K562 (cell line): ENCODE measurements around the gene TMCC2. TPM values are rescaled to one million over a fixed set of nuclear protein-coding genes. Genes with fewer than 3 reads are reported as not detected.

ENCODE experiments used
- ARNT ChIP-seq, 2 experiments: fragments of 450-650 bp; IDR thresholded peaks; 2 replicates each; pipeline ENCODE4 v1.6.1; 2016; ENCODE audit warnings: mild to moderate bottlenecking in 1 of 2
- EP400 ChIP-seq: fragments of 450-650 bp; IDR thresholded peaks from 2 replicates; pipeline ENCODE4 v1.6.1; 2017; ENCODE audit warnings: antibody characterized with exemption, mild to moderate bottlenecking, moderate library complexity
- IRF2 ChIP-seq: sonication (generic); formaldehyde crosslinking; IDR thresholded peaks from 2 replicates; pipeline ENCODE4 v1.8.1; 2022; ENCODE audit warnings: mild to moderate bottlenecking, missing genetic modification reagents
- KHSRP ChIP-seq: fragments of 450-650 bp; IDR thresholded peaks from 2 replicates; pipeline ENCODE4 v1.6.1; 2017
- MAFG ChIP-seq: fragments of 450-650 bp; conservative IDR thresholded peaks from 2 replicates; pipeline ENCODE4 v1.6.1; 2016; ENCODE audit warnings: missing genetic modification characterization, missing compliant biosample characterization
- MCM2 ChIP-seq: fragments of 450-650 bp; IDR thresholded peaks from 2 replicates; pipeline ENCODE4 v1.6.1; 2017; ENCODE audit warnings: low read depth, mild to moderate bottlenecking
- MEF2D ChIP-seq: conservative IDR thresholded peaks from 2 replicates; pipeline ENCODE4 v1.6.1; 2016; ENCODE audit warnings: low read depth, missing genetic modification characterization, missing compliant biosample characterization
- NCOA2 ChIP-seq, 2 experiments: fragments of 450-650 bp; IDR thresholded peaks; 2 replicates each; pipeline ENCODE4 v1.6.1; 2018; ENCODE audit warnings: mild to moderate bottlenecking in 2 of 2, moderate library complexity in 1 of 2; ENCODE audit not compliant: partially characterized antibody in 2 of 2
- NFATC3 ChIP-seq: fragments of 450-650 bp; IDR thresholded peaks from 2 replicates; pipeline ENCODE4 v1.6.1; 2017; ENCODE audit warnings: mild to moderate bottlenecking
- POLR2G ChIP-seq: fragments of 200-400 bp; formaldehyde crosslinking; IDR thresholded peaks from 2 replicates; pipeline ENCODE4 v1.6.1; 2017; ENCODE audit warnings: low read depth, mild to moderate bottlenecking, antibody characterized with exemption, low read length, moderate library complexity
- PRMT5 ChIP-seq: sonication (generic); formaldehyde crosslinking; IDR thresholded peaks from 2 replicates; pipeline ENCODE4 v1.5.0; 2020; ENCODE audit warnings: missing genetic modification reagents
- RAD51 ChIP-seq: fragments of 450-650 bp; IDR thresholded peaks from 2 replicates; pipeline ENCODE4 v1.7.1; 2016; ENCODE audit warnings: low read depth, mild to moderate bottlenecking, borderline replicate concordance
- RBM15 ChIP-seq: fragments of 200-400 bp; formaldehyde crosslinking; IDR thresholded peaks from 2 replicates; pipeline ENCODE4 v1.6.1; 2018; ENCODE audit warnings: mild to moderate bottlenecking, low read length, moderate library complexity; ENCODE audit not compliant: insufficient read depth
- SOX6 ChIP-seq: fragments of 450-650 bp; IDR thresholded peaks from 2 replicates; pipeline ENCODE4 v1.6.1; 2014; ENCODE audit warnings: mild to moderate bottlenecking
- XRCC3 ChIP-seq: fragments of 450-650 bp; IDR thresholded peaks from 2 replicates; pipeline ENCODE4 v1.6.1; 2017; ENCODE audit warnings: mild to moderate bottlenecking, moderate library complexity
- ZKSCAN8 ChIP-seq: fragments of 200-800 bp; sonication (Bioruptor generic); IDR thresholded peaks from 2 replicates; pipeline ENCODE4 v1.6.1; 2016; ENCODE audit warnings: missing genetic modification characterization, missing compliant biosample characterization
- polyA plus RNA-seq, 8 experiments: library from polyadenylated mRNA; depleted of rRNA in 4 of 8; stranded (reverse) in 5 of 8; unstranded in 3 of 8; fragments of >200 nt; fragmentation: Nextera tagmentation in 2 of 8; fragmentation: Illumina TruSeq in 1 of 8; extraction: Ambion mirVana in 2 of 8; extraction: Trizol in 1 of 8; gene quantifications; 2 replicates each; pipeline versions ENCODE4 v1.2.1 to v1.2.3, GENCODE V29; 2011 to 2014; ENCODE audit warnings: inconsistent platforms in 1 of 8, missing spikeins in 1 of 8
- total RNA-seq, 7 experiments: library from RNA; depleted of rRNA in 6 of 7; stranded (reverse); fragments of >200 nt in 6 of 7; fragmentation: Illumina TruSeq in 2 of 7; extraction: Trizol in 2 of 7; gene quantifications; 2 replicates each; pipeline versions ENCODE4 v1.2.1 to v1.2.3, GENCODE V29; 2011 to 2021; ENCODE audit warnings: low replicate concordance in 1 of 7
- TF ChIP-seq, protein P1 (sequence below): fragments of 450-650 bp; IDR thresholded peaks from 2 replicates; pipeline ENCODE4 v1.6.1; 2016; ENCODE audit warnings: mild to moderate bottlenecking, moderate library complexity

The TMCC2 gene
- total and polyA plus RNA-seq, 9 of the 15 experiments (the other 6 are each of a cell fraction or from before 2014, with no cell fraction given), result 0.06 to 1.8 (median 0.98) TPM

- TF ChIP-seq, protein P1, sequence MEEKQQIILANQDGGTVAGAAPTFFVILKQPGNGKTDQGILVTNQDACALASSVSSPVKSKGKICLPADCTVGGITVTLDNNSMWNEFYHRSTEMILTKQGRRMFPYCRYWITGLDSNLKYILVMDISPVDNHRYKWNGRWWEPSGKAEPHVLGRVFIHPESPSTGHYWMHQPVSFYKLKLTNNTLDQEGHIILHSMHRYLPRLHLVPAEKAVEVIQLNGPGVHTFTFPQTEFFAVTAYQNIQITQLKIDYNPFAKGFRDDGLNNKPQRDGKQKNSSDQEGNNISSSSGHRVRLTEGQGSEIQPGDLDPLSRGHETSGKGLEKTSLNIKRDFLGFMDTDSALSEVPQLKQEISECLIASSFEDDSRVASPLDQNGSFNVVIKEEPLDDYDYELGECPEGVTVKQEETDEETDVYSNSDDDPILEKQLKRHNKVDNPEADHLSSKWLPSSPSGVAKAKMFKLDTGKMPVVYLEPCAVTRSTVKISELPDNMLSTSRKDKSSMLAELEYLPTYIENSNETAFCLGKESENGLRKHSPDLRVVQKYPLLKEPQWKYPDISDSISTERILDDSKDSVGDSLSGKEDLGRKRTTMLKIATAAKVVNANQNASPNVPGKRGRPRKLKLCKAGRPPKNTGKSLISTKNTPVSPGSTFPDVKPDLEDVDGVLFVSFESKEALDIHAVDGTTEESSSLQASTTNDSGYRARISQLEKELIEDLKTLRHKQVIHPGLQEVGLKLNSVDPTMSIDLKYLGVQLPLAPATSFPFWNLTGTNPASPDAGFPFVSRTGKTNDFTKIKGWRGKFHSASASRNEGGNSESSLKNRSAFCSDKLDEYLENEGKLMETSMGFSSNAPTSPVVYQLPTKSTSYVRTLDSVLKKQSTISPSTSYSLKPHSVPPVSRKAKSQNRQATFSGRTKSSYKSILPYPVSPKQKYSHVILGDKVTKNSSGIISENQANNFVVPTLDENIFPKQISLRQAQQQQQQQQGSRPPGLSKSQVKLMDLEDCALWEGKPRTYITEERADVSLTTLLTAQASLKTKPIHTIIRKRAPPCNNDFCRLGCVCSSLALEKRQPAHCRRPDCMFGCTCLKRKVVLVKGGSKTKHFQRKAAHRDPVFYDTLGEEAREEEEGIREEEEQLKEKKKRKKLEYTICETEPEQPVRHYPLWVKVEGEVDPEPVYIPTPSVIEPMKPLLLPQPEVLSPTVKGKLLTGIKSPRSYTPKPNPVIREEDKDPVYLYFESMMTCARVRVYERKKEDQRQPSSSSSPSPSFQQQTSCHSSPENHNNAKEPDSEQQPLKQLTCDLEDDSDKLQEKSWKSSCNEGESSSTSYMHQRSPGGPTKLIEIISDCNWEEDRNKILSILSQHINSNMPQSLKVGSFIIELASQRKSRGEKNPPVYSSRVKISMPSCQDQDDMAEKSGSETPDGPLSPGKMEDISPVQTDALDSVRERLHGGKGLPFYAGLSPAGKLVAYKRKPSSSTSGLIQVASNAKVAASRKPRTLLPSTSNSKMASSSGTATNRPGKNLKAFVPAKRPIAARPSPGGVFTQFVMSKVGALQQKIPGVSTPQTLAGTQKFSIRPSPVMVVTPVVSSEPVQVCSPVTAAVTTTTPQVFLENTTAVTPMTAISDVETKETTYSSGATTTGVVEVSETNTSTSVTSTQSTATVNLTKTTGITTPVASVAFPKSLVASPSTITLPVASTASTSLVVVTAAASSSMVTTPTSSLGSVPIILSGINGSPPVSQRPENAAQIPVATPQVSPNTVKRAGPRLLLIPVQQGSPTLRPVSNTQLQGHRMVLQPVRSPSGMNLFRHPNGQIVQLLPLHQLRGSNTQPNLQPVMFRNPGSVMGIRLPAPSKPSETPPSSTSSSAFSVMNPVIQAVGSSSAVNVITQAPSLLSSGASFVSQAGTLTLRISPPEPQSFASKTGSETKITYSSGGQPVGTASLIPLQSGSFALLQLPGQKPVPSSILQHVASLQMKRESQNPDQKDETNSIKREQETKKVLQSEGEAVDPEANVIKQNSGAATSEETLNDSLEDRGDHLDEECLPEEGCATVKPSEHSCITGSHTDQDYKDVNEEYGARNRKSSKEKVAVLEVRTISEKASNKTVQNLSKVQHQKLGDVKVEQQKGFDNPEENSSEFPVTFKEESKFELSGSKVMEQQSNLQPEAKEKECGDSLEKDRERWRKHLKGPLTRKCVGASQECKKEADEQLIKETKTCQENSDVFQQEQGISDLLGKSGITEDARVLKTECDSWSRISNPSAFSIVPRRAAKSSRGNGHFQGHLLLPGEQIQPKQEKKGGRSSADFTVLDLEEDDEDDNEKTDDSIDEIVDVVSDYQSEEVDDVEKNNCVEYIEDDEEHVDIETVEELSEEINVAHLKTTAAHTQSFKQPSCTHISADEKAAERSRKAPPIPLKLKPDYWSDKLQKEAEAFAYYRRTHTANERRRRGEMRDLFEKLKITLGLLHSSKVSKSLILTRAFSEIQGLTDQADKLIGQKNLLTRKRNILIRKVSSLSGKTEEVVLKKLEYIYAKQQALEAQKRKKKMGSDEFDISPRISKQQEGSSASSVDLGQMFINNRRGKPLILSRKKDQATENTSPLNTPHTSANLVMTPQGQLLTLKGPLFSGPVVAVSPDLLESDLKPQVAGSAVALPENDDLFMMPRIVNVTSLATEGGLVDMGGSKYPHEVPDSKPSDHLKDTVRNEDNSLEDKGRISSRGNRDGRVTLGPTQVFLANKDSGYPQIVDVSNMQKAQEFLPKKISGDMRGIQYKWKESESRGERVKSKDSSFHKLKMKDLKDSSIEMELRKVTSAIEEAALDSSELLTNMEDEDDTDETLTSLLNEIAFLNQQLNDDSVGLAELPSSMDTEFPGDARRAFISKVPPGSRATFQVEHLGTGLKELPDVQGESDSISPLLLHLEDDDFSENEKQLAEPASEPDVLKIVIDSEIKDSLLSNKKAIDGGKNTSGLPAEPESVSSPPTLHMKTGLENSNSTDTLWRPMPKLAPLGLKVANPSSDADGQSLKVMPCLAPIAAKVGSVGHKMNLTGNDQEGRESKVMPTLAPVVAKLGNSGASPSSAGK, result peak; percentile 96
- TF ChIP-seq IRF2 (CRISPR knock-in tag), result no peak
- no peak for TF ChIP-seq MAFG (tag)
- no peak for TF ChIP-seq KHSRP
- no peak for TF ChIP-seq NCOA2 (IDR thresholded peaks at IDR 0.05; ENCODE audit: partially characterized antibody in 2 of 2)
- peak; percentile 43; the same call in 1 of the 2 replicates for TF ChIP-seq SOX6
- TF ChIP-seq NFATC3, result no peak
- TF ChIP-seq RBM15, result no peak
- no peak for TF ChIP-seq XRCC3
- no peak for TF ChIP-seq MCM2
- no peak for TF ChIP-seq PRMT5 (CRISPR knock-in tag)
- peak; percentile 39; the same call in 1 of the 2 replicates for TF ChIP-seq EP400
- TF ChIP-seq POLR2G, result no peak
- no peak for TF ChIP-seq RAD51
- no peak for TF ChIP-seq MEF2D (tag)
- no peak for TF ChIP-seq ARNT (IDR thresholded peaks at IDR 0.05)
- no peak for TF ChIP-seq ZKSCAN8 (CRISPR knock-in tag)
These were observed 10.1 kb downstream of the TMCC2 start (continued) for GRCh38 chr1:205237526-205238484.
